Sigmoid colon (tissue), 3 donors: ENCODE results near the gene C16orf96.

Source experiments
- POLR2A ChIP-seq, 2 donors: fragments of 450-650 bp; IDR thresholded peaks; one replicate each; pipeline ENCODE4 v1.6.1; 2016; ENCODE audit warnings: antibody characterized with exemption in 2 of 2, mild to moderate bottlenecking in 2 of 2, moderate library complexity in 2 of 2
- TF ChIP-seq, protein P1 (sequence below), 4 experiments: fragments of 450-650 bp in 3 of 4; fragments of 200-600 bp in 1 of 4; IDR thresholded peaks; one replicate each; pipeline ENCODE4 v1.5.1; 2016 to 2019; ENCODE audit warnings: antibody characterized with exemption in 4 of 4, mild to moderate bottlenecking in 3 of 4, moderate library complexity in 2 of 4

- TF ChIP-seq, protein P1, sequence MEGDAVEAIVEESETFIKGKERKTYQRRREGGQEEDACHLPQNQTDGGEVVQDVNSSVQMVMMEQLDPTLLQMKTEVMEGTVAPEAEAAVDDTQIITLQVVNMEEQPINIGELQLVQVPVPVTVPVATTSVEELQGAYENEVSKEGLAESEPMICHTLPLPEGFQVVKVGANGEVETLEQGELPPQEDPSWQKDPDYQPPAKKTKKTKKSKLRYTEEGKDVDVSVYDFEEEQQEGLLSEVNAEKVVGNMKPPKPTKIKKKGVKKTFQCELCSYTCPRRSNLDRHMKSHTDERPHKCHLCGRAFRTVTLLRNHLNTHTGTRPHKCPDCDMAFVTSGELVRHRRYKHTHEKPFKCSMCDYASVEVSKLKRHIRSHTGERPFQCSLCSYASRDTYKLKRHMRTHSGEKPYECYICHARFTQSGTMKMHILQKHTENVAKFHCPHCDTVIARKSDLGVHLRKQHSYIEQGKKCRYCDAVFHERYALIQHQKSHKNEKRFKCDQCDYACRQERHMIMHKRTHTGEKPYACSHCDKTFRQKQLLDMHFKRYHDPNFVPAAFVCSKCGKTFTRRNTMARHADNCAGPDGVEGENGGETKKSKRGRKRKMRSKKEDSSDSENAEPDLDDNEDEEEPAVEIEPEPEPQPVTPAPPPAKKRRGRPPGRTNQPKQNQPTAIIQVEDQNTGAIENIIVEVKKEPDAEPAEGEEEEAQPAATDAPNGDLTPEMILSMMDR (IDR thresholded peaks at IDR 0.05) = no peak
- no peak for TF ChIP-seq POLR2A (IDR thresholded peaks at IDR 0.05)
Observed at GRCh38 chr16:4574919-4575705, 19.0 kb downstream of the C16orf96 start.
